ENCODE results near the gene OR2H2. TPM values are rescaled to one million over a fixed set of nuclear protein-coding genes. Genes with fewer than 3 reads are reported as not detected.

Gene OR2H2
- total RNA-seq, 6 experiments from 2014 or later, result not detected

- no peak overlapping the region for H3K4me3 Mint-ChIP-seq
- H3K36me3 Mint-ChIP-seq (ENCODE audit: low read depth), result no peaks in the 10 kb centered on the region
- H3K4me1 Mint-ChIP-seq (ENCODE audit: low read depth), result no peaks in the 10 kb centered on the region
- no peak for DNase-seq
- H3K27me3 Mint-ChIP-seq (ENCODE audit: insufficient read depth), result peaks cover 1% of the 10 kb centered on the region; the same call in 1 of the 2 replicates
- H3K9me3 Mint-ChIP-seq, result no peaks in the 10 kb centered on the region
- H3K27ac Mint-ChIP-seq, result no peak overlapping the region
- no peak for TF ChIP-seq CTCF (IDR thresholded peaks at IDR 0.05)
Observed at GRCh38 chr6:29561606-29562181, 23.2 kb upstream of the OR2H2 start.

- Mint-ChIP-seq H3K4me1 (ENCODE audit: low read depth) (no peaks in the 10 kb centered on the region), H3K4me3 (no peak overlapping the region), H3K27me3 (ENCODE audit: insufficient read depth) (peaks cover 1% of the 10 kb centered on the region; the same call in 1 of the 2 replicates), H3K36me3 (ENCODE audit: low read depth) (no peaks in the 10 kb centered on the region), H3K9me3 (no peaks in the 10 kb centered on the region), H3K27ac (no peak overlapping the region)
- no peak for DNase-seq
- no peak for TF ChIP-seq CTCF (IDR thresholded peaks at IDR 0.05)
Observed at GRCh38 chr6:29563435-29563965, 21.4 kb upstream of the OR2H2 start.

- no peaks in the 10 kb centered on the region for H3K27me3 Mint-ChIP-seq (ENCODE audit: insufficient read depth)
- no peak overlapping the region for H3K4me3 Mint-ChIP-seq
- H3K9me3 Mint-ChIP-seq, result no peaks in the 10 kb centered on the region
- DNase-seq, result no peak
- no peak for TF ChIP-seq CTCF (IDR thresholded peaks at IDR 0.05)
- H3K36me3 Mint-ChIP-seq (ENCODE audit: low read depth), result no peaks in the 10 kb centered on the region
- no peak overlapping the region for H3K27ac Mint-ChIP-seq
- no peaks in the 10 kb centered on the region for H3K4me1 Mint-ChIP-seq (ENCODE audit: low read depth)
Observed at GRCh38 chr6:29564875-29565274, 20.0 kb upstream of the OR2H2 start.

- TF ChIP-seq CTCF (IDR thresholded peaks at IDR 0.05), result no peak
- no peak overlapping the region for H3K27ac Mint-ChIP-seq
- no peaks in the 10 kb centered on the region for H3K9me3 Mint-ChIP-seq
- no peaks in the 10 kb centered on the region for H3K4me1 Mint-ChIP-seq (ENCODE audit: low read depth)
- no peak for DNase-seq
- no peaks in the 10 kb centered on the region for H3K27me3 Mint-ChIP-seq (ENCODE audit: insufficient read depth)
- H3K36me3 Mint-ChIP-seq (ENCODE audit: low read depth), result no peaks in the 10 kb centered on the region
- no peak overlapping the region for H3K4me3 Mint-ChIP-seq
Observed at GRCh38 chr6:29566856-29567255, 18.1 kb upstream of the OR2H2 start.

- no peaks in the 10 kb centered on the region for H3K4me1 Mint-ChIP-seq (ENCODE audit: low read depth)
- no peak overlapping the region for H3K27ac Mint-ChIP-seq
- TF ChIP-seq CTCF (IDR thresholded peaks at IDR 0.05), result no peak
- no peak for DNase-seq
- no peaks in the 10 kb centered on the region for H3K36me3 Mint-ChIP-seq (ENCODE audit: low read depth)
- no peak overlapping the region for H3K4me3 Mint-ChIP-seq
- H3K27me3 Mint-ChIP-seq (ENCODE audit: insufficient read depth), result no peaks in the 10 kb centered on the region
- H3K9me3 Mint-ChIP-seq, result no peaks in the 10 kb centered on the region
Observed at GRCh38 chr6:29567541-29567940, 17.4 kb upstream of the OR2H2 start.

Data from HFFc6 (cell line).